ENCODE data around the gene MBD6.

DNA sequence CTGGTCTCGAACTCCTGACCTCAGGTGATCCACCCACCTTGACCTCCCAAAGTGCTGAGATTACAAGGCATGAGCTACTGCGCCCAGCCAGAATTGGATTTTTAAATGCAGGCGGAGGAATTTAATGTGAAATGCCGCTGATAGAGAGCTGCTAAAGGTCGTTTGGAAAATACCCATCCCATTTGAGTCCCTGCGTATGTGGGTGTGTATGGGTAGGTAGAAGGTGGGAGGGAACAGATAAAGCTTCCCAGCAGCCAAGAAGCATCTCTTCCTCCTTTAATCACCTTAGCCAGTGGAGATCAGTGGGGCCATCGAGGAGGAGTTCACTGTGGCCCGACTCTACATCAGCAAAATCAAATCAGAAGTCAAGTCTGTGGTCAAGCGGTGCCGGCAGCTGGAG is 52.2 kb downstream of the MBD6 start:
- TF ChIP-seq, protein P1, sequence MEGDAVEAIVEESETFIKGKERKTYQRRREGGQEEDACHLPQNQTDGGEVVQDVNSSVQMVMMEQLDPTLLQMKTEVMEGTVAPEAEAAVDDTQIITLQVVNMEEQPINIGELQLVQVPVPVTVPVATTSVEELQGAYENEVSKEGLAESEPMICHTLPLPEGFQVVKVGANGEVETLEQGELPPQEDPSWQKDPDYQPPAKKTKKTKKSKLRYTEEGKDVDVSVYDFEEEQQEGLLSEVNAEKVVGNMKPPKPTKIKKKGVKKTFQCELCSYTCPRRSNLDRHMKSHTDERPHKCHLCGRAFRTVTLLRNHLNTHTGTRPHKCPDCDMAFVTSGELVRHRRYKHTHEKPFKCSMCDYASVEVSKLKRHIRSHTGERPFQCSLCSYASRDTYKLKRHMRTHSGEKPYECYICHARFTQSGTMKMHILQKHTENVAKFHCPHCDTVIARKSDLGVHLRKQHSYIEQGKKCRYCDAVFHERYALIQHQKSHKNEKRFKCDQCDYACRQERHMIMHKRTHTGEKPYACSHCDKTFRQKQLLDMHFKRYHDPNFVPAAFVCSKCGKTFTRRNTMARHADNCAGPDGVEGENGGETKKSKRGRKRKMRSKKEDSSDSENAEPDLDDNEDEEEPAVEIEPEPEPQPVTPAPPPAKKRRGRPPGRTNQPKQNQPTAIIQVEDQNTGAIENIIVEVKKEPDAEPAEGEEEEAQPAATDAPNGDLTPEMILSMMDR (IDR thresholded peaks at IDR 0.05): no peak
- TF ChIP-seq POLR2AphosphoS5 (IDR thresholded peaks at IDR 0.05) (no peak), EP300 (IDR thresholded peaks at IDR 0.05) (no peak), POLR2A (IDR thresholded peaks at IDR 0.05) (no peak)
